Naive thymus-derived CD8-positive, alpha-beta T cell (primary cell): ENCODE results near the gene APOBEC4. TPM values are rescaled to one million over a fixed set of nuclear protein-coding genes. Genes with fewer than 3 reads are reported as not detected.
"Not testable (repeated sequence)": the region's sequence is repeated elsewhere in the genome, so short reads cannot be mapped to it uniquely, and the experiment has no call there.

Source experiments
- ATAC-seq, 2 donors: fragments of 150-1000 bp; cut with Tn5 transposase in 1 of 2; sonication (Bioruptor Pico), chemical (Tn5 transposase) in 1 of 2; 1 replicate in 1 of 2; 2 replicates in 1 of 2; pipeline ENCODE4 v1.10.0; 2021; ENCODE audit warnings: mild to moderate bottlenecking in 2 of 2, moderate library complexity in 2 of 2
- POLR2A ChIA-PET: fragments of 350-600 bp; sonication (Branson Sonifier 250); formaldehyde crosslinking; loops from one replicate; lab custom pipeline; 2021; ENCODE audit warnings: antibody characterized with exemption; lab: Charles Lee
- DNase-seq, 10 donors: peaks; one replicate each; pipeline versions ENCODE4 v3.0.0 to v3.0.0-alpha.2; 2020 to 2022
- H3K27ac Mint-ChIP-seq, 10 donors: one replicate each; pipeline ENCODE4 v1.8.0; 2020 to 2022; ENCODE audit warnings: mild to moderate bottlenecking in 10 of 10, mixed read lengths in 10 of 10, moderate library complexity in 4 of 10, inconsistent platforms in 1 of 10
- H3K27me3 Mint-ChIP-seq, 5 donors: one replicate each; pipeline ENCODE4 v1.8.0; 2021 to 2022; ENCODE audit warnings: mixed read lengths in 5 of 5
- H3K36me3 Mint-ChIP-seq, 3 donors: one replicate each; pipeline ENCODE4 v1.8.0; 2020 to 2022; ENCODE audit warnings: mixed read lengths in 3 of 3, mild to moderate bottlenecking in 2 of 3, inconsistent platforms in 1 of 3
- H3K4me1 Mint-ChIP-seq, 4 donors: one replicate each; pipeline ENCODE4 v1.8.0; 2021 to 2022; ENCODE audit warnings: mixed read lengths in 4 of 4
- H3K4me3 Mint-ChIP-seq, 10 donors: one replicate each; pipeline ENCODE4 v1.8.0; 2020 to 2022; ENCODE audit warnings: mild to moderate bottlenecking in 10 of 10, mixed read lengths in 10 of 10, moderate library complexity in 6 of 10, inconsistent platforms in 1 of 10
- H3K9me3 Mint-ChIP-seq, 9 donors: one replicate each; pipeline ENCODE4 v1.8.0; 2020 to 2022; ENCODE audit warnings: mixed read lengths in 9 of 9, mild to moderate bottlenecking in 3 of 9, inconsistent platforms in 1 of 9, moderate library complexity in 1 of 9
- polyA plus RNA-seq, 3 donors: library from polyadenylated mRNA; unstranded; fragments of 300-500 nt; fragmentation: Illumina TruSeq; gene quantifications; one replicate each; pipeline ENCODE4 v1.2.3, GENCODE V29; 2021
- total RNA-seq, 8 experiments: library from RNA in 2 of 8; stranded (reverse) in 2 of 8; gene quantifications; one replicate each; pipeline ENCODE4 v1.2.3 and lab custom pipeline; 2021 to 2026

APOBEC4 gene
- total and polyA plus RNA-seq, 5 experiments from 2014 or later: not detected

GRCh38 chr1:183687546-183688304 is 34.6 kb upstream of the APOBEC4 start:
- POLR2A ChIA-PET: no interaction called here
- H3K36me3 Mint-ChIP-seq: no peaks in the 10 kb centered on the region
- H3K27me3 Mint-ChIP-seq: peaks cover 0 to 7% (median 0%) of the 10 kb centered on the region in 5 donors
- H3K27ac Mint-ChIP-seq: no peak overlapping the region
- peaks cover 0 to 3% (median 0%) of the 10 kb centered on the region in 4 donors for H3K4me1 Mint-ChIP-seq
- H3K4me3 Mint-ChIP-seq: no peak overlapping the region
- H3K9me3 Mint-ChIP-seq: no peaks in the 10 kb centered on the region
- DNase-seq: no peak
- no peak for ATAC-seq

DNA sequence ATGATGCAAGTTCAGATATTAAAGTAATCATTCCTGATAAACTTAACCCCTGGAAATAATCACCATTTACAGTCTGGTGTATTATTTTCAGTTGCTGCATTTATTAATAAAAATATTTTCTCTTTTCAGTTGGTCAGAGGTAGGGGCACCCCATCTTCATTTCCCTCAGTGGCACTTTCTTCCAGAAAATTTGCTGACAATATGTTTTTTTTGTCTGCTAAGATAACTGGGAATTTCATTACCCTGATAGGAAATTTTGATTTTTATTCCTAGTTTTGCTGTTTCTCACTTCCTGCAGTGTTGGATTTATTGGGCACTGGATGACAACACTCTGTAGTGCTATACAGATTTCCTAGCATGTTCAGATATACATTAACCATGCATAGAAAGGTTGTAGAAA is 33.1 kb upstream of the APOBEC4 start:
- Mint-ChIP-seq H3K4me1 (peaks cover 0 to 3% (median 0%) of the 10 kb centered on the region in 4 donors), H3K9me3 (no peaks in the 10 kb centered on the region), H3K36me3 (no peaks in the 10 kb centered on the region), H3K27me3 (peaks cover 0 to 9% (median 0%) of the 10 kb centered on the region in 5 donors), H3K4me3 (no peak overlapping the region), H3K27ac (no peak overlapping the region)
- POLR2A ChIA-PET: no interaction called here
- DNase-seq: no peak
- ATAC-seq: no peak

DNA sequence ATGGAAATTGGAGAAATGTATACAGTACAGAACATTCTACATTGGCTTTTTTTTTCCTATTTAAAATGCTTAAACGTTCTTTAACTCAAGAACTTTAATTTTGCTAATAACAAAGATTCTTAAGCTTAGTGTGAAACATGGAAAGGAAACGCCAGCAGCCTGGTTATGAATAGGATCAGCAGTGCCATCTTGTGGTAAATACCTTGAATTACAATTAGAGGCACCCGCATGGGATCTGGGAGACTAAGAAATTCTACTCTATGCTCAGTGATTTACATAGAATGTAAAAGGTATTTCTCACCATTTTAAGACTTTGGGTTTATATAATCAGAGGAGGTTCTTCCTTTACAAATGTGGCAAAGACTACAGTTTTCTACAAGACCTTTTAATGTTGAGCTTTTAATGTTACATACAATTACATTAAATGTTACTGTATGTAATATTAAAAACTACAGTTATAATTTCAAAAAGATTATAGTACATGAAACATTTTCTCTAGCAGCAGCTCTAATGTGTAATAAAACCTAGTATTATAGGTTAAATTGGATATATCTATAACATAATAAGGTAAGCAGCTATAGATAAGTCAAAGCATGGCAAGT is 32.1 kb upstream of the APOBEC4 start:
- POLR2A ChIA-PET: no interaction called here
- no peaks in the 10 kb centered on the region for H3K9me3 Mint-ChIP-seq
- DNase-seq (peak in 7 of 10 donors; percentile 23 to 66 (median 55)), ATAC-seq (peak; percentile 55 to 67)
- H3K4me1 Mint-ChIP-seq: peaks cover 0 to 3% (median 0%) of the 10 kb centered on the region in 4 donors
- H3K36me3 Mint-ChIP-seq: no peaks in the 10 kb centered on the region
- H3K4me3 Mint-ChIP-seq: no peak overlapping the region
- no peak overlapping the region for H3K27ac Mint-ChIP-seq
- H3K27me3 Mint-ChIP-seq: peaks cover 0 to 9% (median 0%) of the 10 kb centered on the region in 5 donors

DNA sequence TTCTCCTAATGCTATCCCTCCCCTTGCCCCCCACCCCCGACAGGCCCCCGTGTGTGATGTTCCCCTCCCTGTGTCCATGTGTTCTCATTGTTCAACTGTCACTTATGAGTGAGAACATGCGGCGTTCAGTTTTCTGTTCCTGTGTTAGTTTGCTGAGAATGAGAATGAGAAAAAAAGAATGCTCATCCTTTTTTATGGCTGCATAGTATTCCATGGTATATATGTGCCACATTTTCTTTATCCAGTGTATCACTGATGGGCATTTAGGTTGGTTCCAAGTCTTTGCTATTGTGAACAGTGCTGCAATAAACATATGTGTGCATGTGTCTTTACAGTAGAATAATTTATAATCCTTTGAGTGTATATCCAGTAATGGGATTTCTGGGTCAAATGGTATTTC is 26.2 kb upstream of the APOBEC4 start:
- H3K36me3 Mint-ChIP-seq, H3K4me3 Mint-ChIP-seq, DNase-seq, H3K27ac Mint-ChIP-seq, ATAC-seq, POLR2A ChIA-PET, H3K4me1 Mint-ChIP-seq, H3K9me3 Mint-ChIP-seq: not testable (repeated sequence)
- peaks cover 0 to 15% (median 8%) of the 10 kb centered on the region in 5 donors for H3K27me3 Mint-ChIP-seq

DNA sequence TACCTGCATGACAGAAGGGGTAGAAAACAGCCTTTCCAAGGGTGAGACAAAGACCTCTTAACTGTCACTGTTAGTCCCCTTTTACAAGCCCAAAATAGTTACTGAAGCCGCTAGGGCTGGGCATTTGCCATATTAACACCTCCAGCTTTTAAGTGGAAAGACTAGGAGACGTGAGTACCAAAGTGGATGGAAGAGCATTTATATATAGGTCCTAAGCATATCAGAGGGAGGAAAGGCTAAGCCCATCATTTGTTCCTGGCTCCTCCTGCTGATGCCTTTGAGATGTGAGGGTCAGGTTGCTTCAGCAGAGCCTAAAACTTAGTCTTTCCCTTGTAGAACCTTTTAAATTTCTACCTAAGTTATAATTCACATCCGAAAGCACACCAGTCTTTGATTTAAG is 25.7 kb upstream of the APOBEC4 start:
- peaks cover 0 to 17% (median 6%) of the 10 kb centered on the region in 5 donors for H3K27me3 Mint-ChIP-seq
- H3K9me3 Mint-ChIP-seq: no peaks in the 10 kb centered on the region

DNA sequence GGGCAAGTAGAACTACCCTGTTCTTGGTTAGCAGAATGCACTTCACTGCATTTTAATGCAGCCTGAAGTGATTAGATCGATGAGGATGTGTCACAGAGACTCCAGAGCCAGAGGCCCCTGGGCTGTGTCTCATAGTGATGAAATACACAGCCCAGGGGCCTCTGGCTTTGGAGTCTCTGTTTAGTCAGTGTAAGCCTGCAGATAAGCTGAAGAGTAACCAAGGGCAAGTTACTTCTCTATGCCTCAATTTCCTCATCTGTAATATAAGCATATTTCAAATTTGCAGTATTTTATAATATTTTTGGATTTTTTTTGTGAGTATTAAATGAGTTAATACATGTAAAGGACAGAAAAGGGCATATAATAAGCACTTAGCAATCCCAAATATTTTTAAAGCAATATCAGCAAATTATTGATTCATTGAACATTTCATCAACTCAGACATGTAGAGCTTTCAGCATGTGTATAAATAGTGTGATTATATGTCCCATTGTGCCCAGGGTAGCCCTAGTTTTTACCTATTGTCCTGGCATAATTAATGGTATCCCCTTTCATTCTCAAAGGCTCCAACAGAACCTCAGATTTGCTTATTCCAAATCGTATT is 23.6 kb upstream of the APOBEC4 start:
- POLR2A ChIA-PET: no interaction called here
- peaks cover 0 to 14% (median 3%) of the 10 kb centered on the region in 5 donors for H3K27me3 Mint-ChIP-seq
- H3K27ac Mint-ChIP-seq: no peak overlapping the region
- DNase-seq (no peak), ATAC-seq (no peak)
- peaks cover 0 to 9% (median 2%) of the 10 kb centered on the region in 3 donors for H3K36me3 Mint-ChIP-seq
- H3K4me3 Mint-ChIP-seq: no peak overlapping the region
- peaks cover 0 to 9% (median 3%) of the 10 kb centered on the region in 9 donors for H3K9me3 Mint-ChIP-seq
- no peaks in the 10 kb centered on the region for H3K4me1 Mint-ChIP-seq

More for the DNA sequence above, 25.7 kb upstream of the APOBEC4 start:
- Mint-ChIP-seq H3K4me3 (no peak overlapping the region), H3K27ac (no peak overlapping the region), H3K36me3 (peaks cover 0 to 6% (median 0%) of the 10 kb centered on the region in 3 donors), H3K4me1 (peaks cover 0 to 2% (median 0%) of the 10 kb centered on the region in 4 donors)
- DNase-seq: no peak
- no peak for ATAC-seq
- POLR2A ChIA-PET: no interaction called here

GRCh38 chr1:183675883-183676585 is 22.9 kb upstream of the APOBEC4 start:
- H3K9me3 Mint-ChIP-seq: peaks cover 0 to 9% (median 4%) of the 10 kb centered on the region in 9 donors
- H3K4me3 Mint-ChIP-seq: no peak overlapping the region
- peaks cover 0 to 12% (median 2%) of the 10 kb centered on the region in 3 donors for H3K36me3 Mint-ChIP-seq
- ATAC-seq: no peak
- H3K4me1 Mint-ChIP-seq: no peaks in the 10 kb centered on the region
- POLR2A ChIA-PET: no interaction called here
- peaks cover 0 to 14% (median 3%) of the 10 kb centered on the region in 5 donors for H3K27me3 Mint-ChIP-seq
- no peak for DNase-seq
- H3K27ac Mint-ChIP-seq: no peak overlapping the region

- no peak for ATAC-seq
- Mint-ChIP-seq H3K27me3 (peaks cover 0 to 20% (median 3%) of the 10 kb centered on the region in 5 donors), H3K9me3 (peaks cover 0 to 13% (median 7%) of the 10 kb centered on the region in 9 donors), H3K36me3 (peaks cover 0 to 19% (median 6%) of the 10 kb centered on the region in 3 donors), H3K27ac (no peak overlapping the region), H3K4me1 (no peaks in the 10 kb centered on the region), H3K4me3 (no peak overlapping the region)
- DNase-seq: no peak
- POLR2A ChIA-PET: no interaction called here
These were observed 22.3 kb upstream of the APOBEC4 start for GRCh38 chr1:183675381-183675780.

DNA sequence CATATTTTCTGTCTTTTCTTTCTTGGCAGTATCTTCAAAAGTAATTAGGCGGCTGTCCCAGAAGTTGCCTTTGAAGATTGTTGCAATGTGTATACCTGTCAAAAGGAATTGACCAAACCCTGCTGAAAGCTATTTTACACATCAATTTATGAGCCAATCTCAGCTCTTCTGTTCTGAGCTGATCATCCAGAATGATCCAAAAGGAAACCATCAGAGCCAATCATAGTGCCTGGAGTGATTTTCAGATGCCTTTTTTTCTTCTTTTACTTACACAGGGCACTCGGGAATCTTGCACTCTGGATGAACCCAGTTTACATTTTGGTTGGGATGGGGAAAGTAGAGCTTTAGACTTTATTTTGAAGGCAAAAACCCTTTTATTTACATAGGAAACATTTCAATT is 21.8 kb upstream of the APOBEC4 start:
- POLR2A ChIA-PET: no interaction called here
- Mint-ChIP-seq H3K27ac (no peak overlapping the region), H3K27me3 (peaks cover 0 to 21% (median 3%) of the 10 kb centered on the region in 5 donors), H3K4me3 (no peak overlapping the region), H3K9me3 (peaks cover 0 to 13% (median 7%) of the 10 kb centered on the region in 9 donors), H3K4me1 (no peaks in the 10 kb centered on the region), H3K36me3 (peaks cover 0 to 19% (median 6%) of the 10 kb centered on the region in 3 donors)
- DNase-seq: no peak
- no peak for ATAC-seq

- Mint-ChIP-seq H3K4me1 (no peaks in the 10 kb centered on the region), H3K4me3 (no peak overlapping the region), H3K27me3 (peaks cover 0 to 21% (median 6%) of the 10 kb centered on the region in 5 donors), H3K27ac (no peak overlapping the region), H3K36me3 (peaks cover 3 to 19% (median 6%) of the 10 kb centered on the region in 3 donors), H3K9me3 (peaks cover 0 to 18% (median 7%) of the 10 kb centered on the region in 9 donors)
- no peak for DNase-seq
- POLR2A ChIA-PET: no interaction called here
- no peak for ATAC-seq
These were observed 21.2 kb upstream of the APOBEC4 start for GRCh38 chr1:183674339-183674738.

GRCh38 chr1:183673605-183674323 is 20.6 kb upstream of the APOBEC4 start:
- POLR2A ChIA-PET: no interaction called here
- Mint-ChIP-seq H3K4me1 (no peaks in the 10 kb centered on the region), H3K9me3 (peaks cover 0 to 19% (median 7%) of the 10 kb centered on the region in 9 donors), H3K4me3 (no peak overlapping the region), H3K27me3 (peaks cover 0 to 21% (median 6%) of the 10 kb centered on the region in 5 donors), H3K27ac (no peak overlapping the region), H3K36me3 (peaks cover 5 to 20% (median 6%) of the 10 kb centered on the region in 3 donors)
- DNase-seq: no peak
- no peak for ATAC-seq

GRCh38 chr1:183670169-183670568 is 17.1 kb upstream of the APOBEC4 start:
- peaks cover 0 to 15% (median 3%) of the 10 kb centered on the region in 5 donors for H3K27me3 Mint-ChIP-seq
- ATAC-seq (no peak), DNase-seq (no peak)
- peaks cover 0 to 19% (median 7%) of the 10 kb centered on the region in 9 donors for H3K9me3 Mint-ChIP-seq
- no peak overlapping the region for H3K4me3 Mint-ChIP-seq
- no peaks in the 10 kb centered on the region for H3K4me1 Mint-ChIP-seq
- H3K27ac Mint-ChIP-seq: no peak overlapping the region
- POLR2A ChIA-PET: no interaction called here
- peaks cover 5 to 20% (median 6%) of the 10 kb centered on the region in 3 donors for H3K36me3 Mint-ChIP-seq
